ENCODE measurements around the gene EARS2. TPM values are rescaled to one million over a fixed set of nuclear protein-coding genes. Genes with fewer than 3 reads are reported as not detected.

EARS2 gene
- total RNA-seq, 6 donors from 2014 or later = 11.5 to 38.8 (median 15.9) TPM

DNA sequence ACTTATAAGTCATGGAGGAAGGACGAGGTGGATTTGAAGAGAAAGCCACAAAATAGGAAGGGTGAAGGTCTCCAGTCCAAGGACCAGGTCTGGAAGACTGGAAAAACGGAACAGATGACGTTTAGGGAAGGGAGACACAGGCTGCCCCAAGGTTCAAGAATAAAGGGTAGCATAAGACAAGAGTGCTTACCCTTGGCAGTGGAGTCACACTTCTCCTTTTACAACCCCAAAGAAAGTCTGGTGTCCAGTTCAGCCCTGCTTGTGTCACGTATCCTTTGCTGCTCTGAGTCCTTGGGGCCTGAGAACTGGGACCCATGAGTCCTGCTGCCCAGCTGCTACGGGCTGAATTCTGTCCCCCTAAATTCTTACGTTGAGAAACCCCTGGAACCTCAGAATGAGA, 33.8 kb downstream of the EARS2 start:
- no peaks in the 10 kb centered on the region for H3K9me3 ChIP-seq
- H3K36me3 ChIP-seq = peaks cover 0 to 55% (median 32%) of the 10 kb centered on the region in 4 donors
- H3K4me3 ChIP-seq = no peak overlapping the region
- peak overlapping the region in 2 of 4 donors; percentile 5 to 7 for H3K27ac ChIP-seq
- H3K4me1 ChIP-seq = peaks cover 0 to 9% (median 0%) of the 10 kb centered on the region in 4 donors
- ATAC-seq (ENCODE audit: low FRiP score in 2 of 2) (peak in 1 of 2 donors; percentile 28), DNase-seq (no peak)
- no peaks in the 10 kb centered on the region for H3K27me3 ChIP-seq
- WGBS, 2 donors = 93 to 95% methylated on average over 6 of the region's 6 CpGs
- TF ChIP-seq, protein P1, sequence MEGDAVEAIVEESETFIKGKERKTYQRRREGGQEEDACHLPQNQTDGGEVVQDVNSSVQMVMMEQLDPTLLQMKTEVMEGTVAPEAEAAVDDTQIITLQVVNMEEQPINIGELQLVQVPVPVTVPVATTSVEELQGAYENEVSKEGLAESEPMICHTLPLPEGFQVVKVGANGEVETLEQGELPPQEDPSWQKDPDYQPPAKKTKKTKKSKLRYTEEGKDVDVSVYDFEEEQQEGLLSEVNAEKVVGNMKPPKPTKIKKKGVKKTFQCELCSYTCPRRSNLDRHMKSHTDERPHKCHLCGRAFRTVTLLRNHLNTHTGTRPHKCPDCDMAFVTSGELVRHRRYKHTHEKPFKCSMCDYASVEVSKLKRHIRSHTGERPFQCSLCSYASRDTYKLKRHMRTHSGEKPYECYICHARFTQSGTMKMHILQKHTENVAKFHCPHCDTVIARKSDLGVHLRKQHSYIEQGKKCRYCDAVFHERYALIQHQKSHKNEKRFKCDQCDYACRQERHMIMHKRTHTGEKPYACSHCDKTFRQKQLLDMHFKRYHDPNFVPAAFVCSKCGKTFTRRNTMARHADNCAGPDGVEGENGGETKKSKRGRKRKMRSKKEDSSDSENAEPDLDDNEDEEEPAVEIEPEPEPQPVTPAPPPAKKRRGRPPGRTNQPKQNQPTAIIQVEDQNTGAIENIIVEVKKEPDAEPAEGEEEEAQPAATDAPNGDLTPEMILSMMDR (IDR thresholded peaks at IDR 0.05) = no peak
- TF ChIP-seq EP300 (IDR thresholded peaks at IDR 0.05) = no peak
- TF ChIP-seq POLR2AphosphoS5 (IDR thresholded peaks at IDR 0.05) = no peak
- no peak for TF ChIP-seq POLR2A (IDR thresholded peaks at IDR 0.05)

DNA sequence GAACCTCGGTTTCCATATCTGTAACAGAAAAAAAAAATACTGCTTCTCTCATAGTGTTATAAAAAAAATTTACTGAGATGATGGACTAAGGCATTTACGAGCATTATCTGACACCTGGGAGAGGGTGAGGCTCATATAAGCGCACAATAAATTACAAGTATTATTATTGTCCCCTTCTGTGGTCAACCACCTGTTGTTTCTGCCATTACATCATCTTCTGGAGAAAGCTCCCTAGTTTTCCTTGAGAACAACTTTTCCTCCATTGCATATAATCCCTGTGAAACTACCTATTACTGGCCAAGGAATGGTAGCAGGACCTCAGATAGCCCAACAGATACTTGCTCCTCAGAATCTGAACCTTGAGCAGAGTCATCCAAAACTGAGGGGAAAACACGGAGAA, 35.2 kb downstream of the EARS2 start:
- no peak for DNase-seq
- Histone ChIP-seq H3K27ac (no peak overlapping the region), H3K9me3 (no peaks in the 10 kb centered on the region), H3K27me3 (no peaks in the 10 kb centered on the region), H3K36me3 (peaks cover 0 to 42% (median 28%) of the 10 kb centered on the region in 4 donors), H3K4me1 (peaks cover 0 to 12% (median 0%) of the 10 kb centered on the region in 4 donors), H3K4me3 (no peak overlapping the region)
- TF ChIP-seq EP300 (IDR thresholded peaks at IDR 0.05) (no peak), POLR2AphosphoS5 (IDR thresholded peaks at IDR 0.05) (no peak), POLR2A (IDR thresholded peaks at IDR 0.05) (no peak)
- TF ChIP-seq, protein P1 (IDR thresholded peaks at IDR 0.05) = no peak
- 96% methylated on average over 4 of the region's 4 CpGs for WGBS, 2 donors
- ATAC-seq (ENCODE audit: low FRiP score in 2 of 2) = no peak

DNA sequence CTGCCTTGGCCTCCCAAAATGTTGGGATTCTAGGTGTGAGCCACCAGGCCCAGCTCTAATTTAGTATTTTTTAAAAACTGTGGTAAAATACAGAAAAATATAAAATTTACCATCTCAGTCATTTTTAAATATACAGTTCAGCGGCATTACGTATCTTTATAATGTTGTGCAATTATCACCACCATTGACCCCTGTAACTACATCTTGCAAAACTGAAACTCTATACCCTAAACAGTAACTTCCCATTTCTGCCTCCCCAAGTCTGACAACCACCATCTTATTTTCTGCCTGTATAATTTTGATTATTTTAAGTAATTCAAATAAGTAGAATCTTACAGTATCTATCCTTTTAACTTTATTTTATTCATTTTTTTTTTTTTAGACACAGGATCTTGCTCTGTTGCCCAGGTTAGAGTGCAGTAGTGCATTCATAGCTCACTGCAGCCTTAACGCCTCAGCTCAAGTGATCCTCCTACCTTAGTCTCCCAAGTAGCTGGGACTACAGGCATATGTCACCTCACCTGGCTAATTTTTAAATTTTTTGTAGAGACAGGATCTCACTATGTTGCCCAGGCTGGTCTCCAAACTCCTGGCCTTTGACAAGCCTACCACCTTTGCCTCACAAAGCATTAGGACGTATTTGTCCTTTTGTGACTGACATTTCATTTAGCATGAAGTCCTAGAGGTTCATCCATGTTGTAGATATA, 36.0 kb downstream of the EARS2 start:
- DNase-seq (no peak), ATAC-seq (ENCODE audit: low FRiP score in 2 of 2) (peak in 1 of 2 donors; percentile 65)
- WGBS, 2 donors = 73 to 83% methylated on average over 3 of the region's 4 CpGs

DNA sequence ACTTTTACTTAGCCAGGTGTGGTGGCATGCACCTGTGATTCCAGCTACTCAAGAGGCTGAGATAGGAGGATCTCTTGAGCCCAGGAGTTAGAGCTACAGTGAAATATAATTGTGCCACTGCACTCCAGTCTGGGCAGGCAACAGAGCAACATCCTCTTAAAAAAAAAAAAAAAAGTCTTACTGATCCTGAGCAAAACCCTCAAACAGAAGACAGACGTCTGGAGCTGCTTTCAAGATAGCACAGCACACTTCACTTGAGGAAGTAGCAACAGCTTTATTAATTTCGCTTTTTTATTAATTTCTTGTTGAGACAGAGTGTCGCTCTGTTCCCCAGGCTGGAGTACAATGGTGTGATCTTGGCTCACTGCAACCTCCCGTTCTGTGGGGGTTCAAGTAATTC, 36.6 kb downstream of the EARS2 start:
- 63 to 82% methylated on average over 4 of the region's 4 CpGs for WGBS, 2 donors
- peak overlapping the region in 3 of 4 donors; percentile 58 to 61 (median 61) for H3K27ac ChIP-seq
- no peak for ATAC-seq (ENCODE audit: low FRiP score in 2 of 2)
- TF ChIP-seq POLR2AphosphoS5 (IDR thresholded peaks at IDR 0.05) = no peak
- TF ChIP-seq EP300 (IDR thresholded peaks at IDR 0.05) = no peak
- no peak for TF ChIP-seq POLR2A (IDR thresholded peaks at IDR 0.05)
- TF ChIP-seq, protein P1 (IDR thresholded peaks at IDR 0.05) = no peak
- peaks cover 0 to 12% (median 0%) of the 10 kb centered on the region in 4 donors for H3K4me1 ChIP-seq
- H3K9me3 ChIP-seq = no peaks in the 10 kb centered on the region
- H3K4me3 ChIP-seq = no peak overlapping the region
- no peaks in the 10 kb centered on the region for H3K27me3 ChIP-seq
- no peak for DNase-seq
- peaks cover 0 to 37% (median 27%) of the 10 kb centered on the region in 4 donors for H3K36me3 ChIP-seq

More for the DNA sequence above, 36.0 kb downstream of the EARS2 start:
- Histone ChIP-seq H3K4me3 (no peak overlapping the region), H3K27me3 (no peaks in the 10 kb centered on the region), H3K36me3 (peaks cover 0 to 38% (median 28%) of the 10 kb centered on the region in 4 donors), H3K4me1 (peaks cover 0 to 12% (median 0%) of the 10 kb centered on the region in 4 donors), H3K27ac (peak overlapping the region in 3 of 4 donors; percentile 58 to 61 (median 61)), H3K9me3 (no peaks in the 10 kb centered on the region)
- TF ChIP-seq POLR2A (IDR thresholded peaks at IDR 0.05) = no peak
- TF ChIP-seq EP300 (IDR thresholded peaks at IDR 0.05) = no peak
- TF ChIP-seq, protein P1 (IDR thresholded peaks at IDR 0.05) = no peak
- no peak for TF ChIP-seq POLR2AphosphoS5 (IDR thresholded peaks at IDR 0.05)
